Neural cell (in vitro differentiated cells): ENCODE measurements around the gene IGF2R.

Experiments
- CTCF ChIP-seq: fragments of 450-650 bp; IDR thresholded peaks from 2 replicates; pipeline ENCODE4 v1.5.1; 2014; ENCODE audit warnings: antibody characterized with exemption, mild to moderate bottlenecking, moderate library complexity; ENCODE audit not compliant: poor library complexity, severe bottlenecking
- EP300 ChIP-seq: fragments of 450-650 bp; conservative IDR thresholded peaks from 2 replicates; pipeline ENCODE4 v1.6.1; 2014; ENCODE audit warnings: antibody characterized with exemption, mild to moderate bottlenecking, moderate library complexity; ENCODE audit not compliant: poor library complexity, severe bottlenecking
- EZH2 ChIP-seq: fragments of 200-600, 300-800 bp; shearing (Covaris generic), sonication (generic); IDR thresholded peaks from 2 replicates; pipeline ENCODE4 v1.6.1; 2014; ENCODE audit warnings: antibody characterized with exemption, low read length, borderline replicate concordance, mild to moderate bottlenecking; ENCODE audit not compliant: insufficient read depth, poor library complexity, severe bottlenecking
- MXI1 ChIP-seq: fragments of 450-650 bp; conservative IDR thresholded peaks from 2 replicates; pipeline ENCODE4 v1.6.1; 2014; ENCODE audit warnings: antibody characterized with exemption, mild to moderate bottlenecking; ENCODE audit not compliant: poor library complexity, severe bottlenecking
- POLR2AphosphoS5 ChIP-seq: IDR thresholded peaks from 2 replicates; pipeline ENCODE4 v1.6.1; 2012
- RAD21 ChIP-seq: fragments of 450-650 bp; conservative IDR thresholded peaks from 2 replicates; pipeline ENCODE4 v1.6.1; 2014; ENCODE audit warnings: antibody characterized with exemption, mild to moderate bottlenecking, moderate library complexity
- REST ChIP-seq: IDR thresholded peaks from 2 replicates; pipeline ENCODE4 v1.6.1; 2012; ENCODE audit warnings: borderline replicate concordance
- SMC3 ChIP-seq: fragments of 450-650 bp; conservative IDR thresholded peaks from 2 replicates; pipeline ENCODE4 v1.6.1; 2014; ENCODE audit warnings: antibody characterized with exemption, mild to moderate bottlenecking, moderate library complexity; ENCODE audit not compliant: poor library complexity
- TAF1 ChIP-seq: IDR thresholded peaks from 2 replicates; pipeline ENCODE4 v1.6.1; 2012; ENCODE audit warnings: low read depth

GRCh38 chr6:160051390-160051789 is 82.5 kb downstream of the IGF2R start:
- TF ChIP-seq CTCF (no peak), RAD21 (no peak), TAF1 (no peak), SMC3 (no peak), POLR2AphosphoS5 (no peak), REST (no peak), EZH2 (no peak), MXI1 (no peak), EP300 (no peak)
